ENCODE measurements around the gene CNOT4.
"Not testable (repeated sequence)": the region's sequence is repeated elsewhere in the genome, so short reads cannot be mapped to it uniquely, and the experiment has no call there.

Gene CNOT4

GRCh38 chr7:135454060-135454459 is 55.8 kb downstream of the CNOT4 start:
- DNase-seq (ENCODE audit: low spot score), result no peak

GRCh38 chr7:135449436-135449835 is 60.5 kb downstream of the CNOT4 start:
- DNase-seq (ENCODE audit: low spot score), result no peak

DNA sequence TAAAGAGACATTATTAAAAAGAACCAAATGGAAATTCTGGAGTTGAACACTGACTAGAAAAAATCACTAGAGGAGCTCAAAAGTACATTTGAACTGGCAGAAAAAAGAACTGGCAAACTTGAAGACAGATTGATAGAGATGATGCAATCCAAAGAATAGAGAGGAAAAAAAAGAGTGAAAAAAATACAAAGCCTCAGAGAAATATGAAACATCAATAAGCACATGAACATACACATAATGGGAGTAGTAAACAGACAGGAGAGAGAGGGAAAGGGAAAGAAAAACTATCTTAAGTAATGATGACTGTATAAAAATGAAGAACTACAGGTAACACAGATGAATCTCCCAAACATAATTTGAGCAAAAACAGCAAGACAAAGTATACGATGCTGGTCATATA is 61.1 kb downstream of the CNOT4 start:
- no peak for DNase-seq (ENCODE audit: low spot score)

- no peak for DNase-seq (ENCODE audit: low spot score)
These were observed 62.2 kb downstream of the CNOT4 start for GRCh38 chr7:135447748-135448147.

DNA sequence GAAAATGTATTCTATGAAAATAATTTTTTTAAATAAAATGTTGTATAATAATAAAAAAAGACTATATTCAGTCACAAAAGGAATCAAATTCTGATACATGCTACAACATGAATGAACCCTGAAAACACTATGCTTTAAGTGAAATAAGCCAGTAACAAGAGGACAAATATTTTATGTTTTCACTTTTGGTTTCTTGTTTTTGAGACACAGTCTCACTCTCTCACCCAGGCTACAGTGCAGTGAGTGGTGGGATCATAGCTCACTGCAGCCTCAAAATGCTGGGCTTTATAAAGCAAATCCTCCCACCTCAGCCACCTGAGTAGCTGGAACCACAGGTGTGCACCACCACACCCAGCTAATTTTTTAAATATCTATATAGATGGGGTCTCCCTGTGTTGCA is 64.2 kb downstream of the CNOT4 start:
- no peak for DNase-seq (ENCODE audit: low spot score)

- DNase-seq (ENCODE audit: low spot score), result not testable (repeated sequence)
These were observed 64.6 kb downstream of the CNOT4 start for GRCh38 chr7:135445266-135445665.

GRCh38 chr7:135441791-135442190 is 68.1 kb downstream of the CNOT4 start:
- DNase-seq (ENCODE audit: low spot score), result peak; percentile 51

GRCh38 chr7:135434047-135434446 is 75.9 kb downstream of the CNOT4 start:
- no peak for DNase-seq (ENCODE audit: low spot score)

- DNase-seq (ENCODE audit: low spot score), result no peak
These were observed 79.3 kb downstream of the CNOT4 start for GRCh38 chr7:135430626-135431025.

DNA sequence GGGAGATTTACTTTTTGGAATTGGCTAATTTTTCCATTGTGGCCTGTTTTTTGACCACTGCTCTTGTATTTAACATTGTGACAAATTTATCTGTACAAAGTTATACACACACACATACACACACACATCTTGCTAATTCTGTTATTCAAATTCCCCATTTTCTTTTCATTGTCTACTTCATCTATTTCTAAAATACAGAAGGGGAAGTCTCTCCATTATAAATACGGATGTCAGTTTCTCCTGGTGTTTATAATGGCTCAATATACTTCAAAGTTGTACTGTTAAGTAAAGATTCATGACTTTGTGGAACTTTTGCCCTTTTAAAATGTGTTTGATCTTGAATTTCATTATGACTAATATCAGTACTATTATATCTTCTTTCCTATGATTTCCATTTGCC is 81.0 kb downstream of the CNOT4 start:
- no peak for DNase-seq (ENCODE audit: low spot score)

DNA sequence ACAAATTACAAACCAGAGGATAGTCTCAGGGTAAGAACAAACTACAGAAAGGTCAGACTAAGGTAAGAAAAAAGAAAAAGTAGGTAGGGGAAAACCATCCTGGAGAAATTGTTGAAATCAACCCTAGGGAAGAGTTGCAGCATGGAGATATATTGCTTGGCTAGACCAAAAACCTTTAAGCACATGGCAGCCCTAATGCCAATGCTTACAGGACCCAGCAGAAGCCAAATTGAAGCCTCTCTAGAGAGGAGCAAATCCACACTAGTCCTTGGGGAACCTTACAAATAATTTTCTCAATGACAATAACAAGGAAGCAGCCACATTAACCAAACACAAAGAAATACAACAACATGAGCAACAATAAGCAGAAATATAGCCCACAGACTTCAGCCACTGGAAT is 81.9 kb downstream of the CNOT4 start:
- no peak for DNase-seq (ENCODE audit: low spot score)

DNA sequence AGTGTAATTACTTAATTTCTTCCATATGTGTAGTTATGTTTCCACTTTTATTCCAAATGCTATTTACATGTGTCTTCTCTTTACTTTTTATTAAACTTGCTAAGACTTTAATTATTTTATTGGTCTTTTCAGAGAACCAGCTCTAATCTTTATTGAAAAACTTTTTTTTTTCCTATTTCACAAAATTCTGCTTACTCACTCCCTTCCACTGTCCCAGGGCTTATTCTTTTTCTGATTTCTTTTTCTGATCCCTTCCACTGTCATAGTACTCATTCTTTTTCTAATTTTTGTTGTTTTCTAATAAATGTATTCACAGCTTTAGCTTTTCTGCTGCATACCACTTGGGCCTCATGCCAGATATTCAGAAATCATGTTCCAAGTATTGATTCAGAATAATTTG is 82.7 kb downstream of the CNOT4 start:
- DNase-seq (ENCODE audit: low spot score), result no peak

GRCh38 chr7:135425036-135425435 is 84.9 kb downstream of the CNOT4 start:
- DNase-seq (ENCODE audit: low spot score), result no peak

- DNase-seq (ENCODE audit: low spot score), result no peak
These were observed 89.1 kb downstream of the CNOT4 start for GRCh38 chr7:135420786-135421185.

GRCh38 chr7:135416431-135416830 is 93.5 kb downstream of the CNOT4 start:
- no peak for DNase-seq (ENCODE audit: low spot score)

- DNase-seq (ENCODE audit: low spot score), result peak; percentile 33
These were observed 95.0 kb downstream of the CNOT4 start for GRCh38 chr7:135414850-135415439.

- no peak for DNase-seq (ENCODE audit: low spot score)
These were observed 95.7 kb downstream of the CNOT4 start for GRCh38 chr7:135414208-135414607.

DNA sequence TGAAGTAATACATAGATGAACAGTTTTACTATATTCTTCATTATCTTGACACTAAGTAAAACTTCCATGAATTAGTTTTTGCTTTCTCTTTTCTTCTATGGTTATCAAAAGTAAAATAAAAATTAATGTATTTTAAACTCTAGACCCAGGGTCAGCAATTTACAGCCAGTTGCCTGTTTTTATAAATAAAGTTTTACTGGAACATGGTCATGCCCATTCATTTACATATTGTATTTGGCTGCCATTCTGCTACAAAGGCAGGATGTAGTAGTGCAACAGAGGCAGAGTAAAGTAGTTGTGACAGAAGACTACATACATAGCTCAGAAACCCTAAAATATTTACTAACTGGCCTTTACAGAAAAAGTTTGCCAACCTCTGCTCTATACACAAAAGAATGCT is 98.8 kb downstream of the CNOT4 start:
- DNase-seq (ENCODE audit: low spot score), result no peak

GRCh38 chr7:135410543-135410942 is 99.4 kb downstream of the CNOT4 start:
- DNase-seq (ENCODE audit: low spot score), result no peak

GRCh38 chr7:135409845-135410542 is 99.9 kb downstream of the CNOT4 start:
- no peak for DNase-seq (ENCODE audit: low spot score)

DNA sequence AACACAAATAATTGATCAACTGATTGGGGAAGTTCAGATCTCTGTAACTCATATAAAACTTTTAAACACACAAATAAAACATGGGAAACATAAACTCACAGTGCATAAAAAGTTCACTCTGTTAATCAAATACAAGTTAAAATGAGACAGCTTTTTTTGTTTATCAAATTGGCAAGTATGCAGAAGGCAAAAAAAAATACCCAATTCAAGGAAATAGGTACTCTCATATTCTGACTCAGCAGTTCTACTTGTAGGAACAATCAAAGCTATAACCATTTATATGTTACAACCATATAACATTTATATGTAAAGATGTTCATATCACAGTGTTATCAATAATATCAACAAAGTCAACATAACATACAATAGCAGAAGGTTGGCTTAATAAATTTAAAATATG is 102.0 kb downstream of the CNOT4 start:
- no peak for DNase-seq (ENCODE audit: low spot score)

DNA sequence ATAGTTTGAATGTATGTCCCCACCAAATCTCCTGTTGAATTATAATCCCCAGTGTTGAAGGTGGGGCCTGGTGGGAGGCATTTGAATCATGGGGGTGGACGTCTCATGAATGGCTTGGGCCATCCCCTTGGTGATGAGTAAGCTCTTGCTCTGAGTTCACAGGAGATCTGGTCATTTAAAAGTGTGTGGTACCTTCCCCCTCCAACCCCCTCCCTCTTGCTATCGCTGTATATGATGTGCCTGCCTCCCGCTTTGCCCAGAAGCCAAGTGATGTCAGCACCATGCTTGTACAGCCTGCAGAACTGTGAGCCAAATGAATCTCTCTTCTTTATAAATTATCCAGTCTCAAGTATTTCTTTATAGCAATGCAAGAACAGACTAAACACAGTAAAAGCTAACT is 103.0 kb downstream of the CNOT4 start:
- no peak for DNase-seq (ENCODE audit: low spot score)

DNA sequence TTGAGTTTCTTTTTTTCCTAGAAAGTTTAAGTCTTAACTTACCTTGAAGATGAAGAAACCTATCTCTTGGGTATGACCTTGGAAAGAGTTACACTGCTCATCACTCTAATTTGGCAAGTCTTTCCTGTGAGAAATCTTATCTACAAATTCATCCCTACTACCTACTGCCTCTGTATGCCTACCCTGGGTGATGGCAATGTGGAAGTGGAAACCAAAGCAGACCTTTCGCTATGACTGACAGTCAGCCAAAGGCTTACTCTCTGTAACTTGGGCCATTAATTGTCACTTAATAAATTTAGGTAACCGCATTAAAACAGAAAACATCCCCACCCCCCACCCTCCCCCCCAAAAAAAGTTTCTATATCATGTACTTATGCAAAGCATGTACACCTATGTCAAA is 103.9 kb downstream of the CNOT4 start:
- DNase-seq (ENCODE audit: low spot score), result no peak

DNA sequence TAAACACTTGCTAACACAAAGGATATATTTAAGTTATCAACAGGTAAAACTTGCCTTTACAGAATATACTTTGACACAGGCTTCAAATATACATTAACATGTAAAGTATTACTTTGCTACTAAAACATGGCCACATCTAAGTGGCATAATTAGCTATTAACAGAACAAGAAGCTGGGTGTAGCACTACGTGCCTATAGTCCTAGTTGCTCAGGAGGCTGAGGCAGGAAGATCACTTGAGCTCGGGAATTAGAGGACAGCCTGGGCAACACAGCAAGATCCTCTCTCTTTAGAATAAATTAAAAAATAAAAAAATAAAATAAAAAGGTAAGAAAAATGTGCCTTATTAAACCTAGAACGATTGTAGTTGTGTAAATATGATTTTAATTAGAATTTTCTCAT is 106.6 kb downstream of the CNOT4 start:
- DNase-seq (ENCODE audit: low spot score), result no peak

All from LoVo (cell line).